Forelimb muscle (tissue), 1 donor: Measurements from ENCODE around the gene TTC9B. TPM values are rescaled to one million over a fixed set of nuclear protein-coding genes. Genes with fewer than 3 reads are reported as not detected.
"Not testable (repeated sequence)": the region's sequence is repeated elsewhere in the genome, so short reads cannot be mapped to it uniquely, and the experiment has no call there.

Source experiments
- DNase-seq: peaks from one replicate; pipeline ENCODE4 v3.0.0-alpha.2; 2013; ENCODE audit warnings: low read depth
- polyA plus RNA-seq: library from polyadenylated mRNA; unstranded; fragments of 120-200 nt; gene quantifications from one replicate; pipeline ENCODE4 v1.2.1, GENCODE V29; 2013; ENCODE audit not compliant: insufficient read length

The TTC9B gene
- polyA plus RNA-seq, 1 donor = 0.10 TPM

DNA sequence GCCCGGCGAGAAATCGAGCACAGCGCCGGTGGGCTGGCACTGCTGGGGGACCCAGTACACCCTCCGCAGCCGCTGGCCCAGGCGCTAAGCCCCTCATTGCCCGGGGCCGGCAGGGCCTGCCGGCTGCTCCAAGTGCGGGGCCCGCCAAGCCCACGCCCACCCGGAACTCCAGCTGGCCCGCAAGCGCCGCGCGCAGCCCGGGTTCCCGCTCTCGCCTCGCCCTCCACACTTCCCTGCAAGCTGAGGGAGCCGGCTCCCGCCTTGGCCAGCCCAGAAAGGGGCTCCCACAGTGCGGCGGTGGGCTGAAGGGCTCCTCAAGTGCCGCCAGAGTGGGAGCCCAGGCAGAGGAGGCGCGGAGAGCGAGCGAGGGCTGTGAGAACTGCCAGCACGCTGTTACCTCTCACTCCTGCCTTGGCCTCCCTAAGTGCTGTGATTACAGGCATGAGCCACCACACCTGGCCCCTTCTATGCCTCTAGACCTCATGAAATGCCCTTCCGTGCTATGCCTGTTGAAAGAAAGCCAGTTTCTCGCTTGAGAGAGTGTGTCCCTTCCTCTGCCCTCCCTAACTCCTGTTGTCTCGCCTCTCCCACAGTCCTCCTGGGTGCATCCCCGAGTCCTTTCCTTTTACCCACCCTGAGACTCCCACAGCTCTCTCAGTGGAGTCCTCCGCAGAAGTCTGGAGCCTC lies 47.7 kb downstream of the TTC9B start:
- not testable (repeated sequence) for DNase-seq

DNA sequence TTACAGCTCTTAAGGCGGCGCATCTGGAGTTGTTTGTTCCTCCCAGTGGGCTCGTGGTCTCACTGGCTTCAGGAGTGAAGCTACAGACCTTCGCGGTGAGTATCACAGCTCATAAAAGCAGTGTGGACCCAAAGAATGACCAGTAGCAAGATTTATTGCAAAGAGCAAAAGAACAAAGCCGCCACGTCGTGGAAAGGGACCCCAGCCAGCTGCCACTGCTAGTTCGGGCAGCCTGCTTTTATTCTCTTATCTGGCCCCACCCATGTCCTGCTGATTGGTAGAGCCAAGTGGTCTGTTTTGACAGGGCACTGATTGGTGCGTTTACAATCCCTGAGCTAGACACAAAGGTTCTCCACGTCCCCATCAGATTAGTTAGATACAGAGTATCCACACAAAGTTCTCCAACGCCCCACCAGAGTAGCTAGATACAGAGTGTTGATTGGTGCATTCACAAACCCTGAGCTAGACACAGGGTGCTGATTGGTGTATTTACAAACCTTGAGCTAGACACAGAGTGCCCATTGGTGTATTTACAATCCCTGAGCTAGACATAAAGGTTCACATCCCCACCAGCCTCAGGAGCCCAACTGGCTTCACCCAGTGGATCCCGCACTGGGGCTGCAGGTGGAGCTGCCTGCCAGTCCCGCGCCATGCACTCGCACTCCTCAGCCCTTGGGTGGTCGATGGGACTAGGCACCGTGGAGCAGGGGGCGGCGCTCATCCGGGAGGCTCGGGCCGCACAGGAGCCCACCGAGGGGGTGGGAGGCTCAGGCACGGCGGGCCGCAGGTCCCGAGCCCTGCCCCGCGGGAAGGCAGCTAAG lies 48.5 kb downstream of the TTC9B start:
- DNase-seq = not testable (repeated sequence)

Other genes starting within 250 kb of the TTC9B start
- 54.5 TPM for gene PSMC4, start 247.2 kb downstream of the TTC9B start, polyA plus RNA-seq
- gene ZNF546, start 221.3 kb downstream of the TTC9B start, polyA plus RNA-seq = 4.6 TPM
- 13.4 TPM for gene ZNF780B, start 162.2 kb downstream of the TTC9B start, polyA plus RNA-seq
- 8.6 TPM for gene ZNF780A, start 127.4 kb downstream of the TTC9B start, polyA plus RNA-seq
- 10.1 TPM for gene MAP3K10, start 27.0 kb downstream of the TTC9B start, polyA plus RNA-seq
- 0.65 TPM for gene CCNP, start 8.3 kb upstream of the TTC9B start, polyA plus RNA-seq
- 187 TPM for gene AKT2, start 67.0 kb upstream of the TTC9B start, polyA plus RNA-seq
- gene C19orf47, start 130.0 kb upstream of the TTC9B start, polyA plus RNA-seq = 77.2 TPM
- 232 TPM for gene PLD3, start 130.3 kb upstream of the TTC9B start, polyA plus RNA-seq
- 2.5 TPM for gene HIPK4, start 171.8 kb upstream of the TTC9B start, polyA plus RNA-seq
- 7.7 TPM for gene PRX, start 195.0 kb upstream of the TTC9B start, polyA plus RNA-seq
- 5.8 TPM for gene SERTAD1, start 207.6 kb upstream of the TTC9B start, polyA plus RNA-seq
- 52.9 TPM for gene SERTAD3, start 226.0 kb upstream of the TTC9B start, polyA plus RNA-seq
- 32.2 TPM for gene BLVRB, start 247.4 kb upstream of the TTC9B start, polyA plus RNA-seq
- gene SPTBN4, start 248.6 kb upstream of the TTC9B start, polyA plus RNA-seq = 0.33 TPM